Karpas-422 (cell line): ENCODE results near the gene NLRP1. TPM values are rescaled to one million over a fixed set of nuclear protein-coding genes. Genes with fewer than 3 reads are reported as not detected.

Experiments used
- DNase-seq: peaks from one replicate; pipeline ENCODE4 v3.0.0-alpha.2; 2015
- H2AFZ ChIP-seq: fragments of 200-600 bp; sonication (generic); 2 replicates; pipeline ENCODE4 v1.6.1; 2014; ENCODE audit warnings: antibody characterized with exemption, low read length, mixed read lengths
- H3K27ac ChIP-seq: fragments of 200-600 bp; sonication (generic); 2 replicates; pipeline ENCODE4 v1.5.1; 2014; ENCODE audit warnings: mild to moderate bottlenecking, low read length, moderate library complexity
- H3K27me3 ChIP-seq: fragments of 200-600 bp; sonication (generic); 2 replicates; pipeline ENCODE4 v1.6.1; 2014; ENCODE audit warnings: low read length, mixed read lengths
- H3K36me3 ChIP-seq: fragments of 200-600 bp; sonication (generic); 2 replicates; pipeline ENCODE4 v1.6.1; 2014; ENCODE audit warnings: low read length, mixed read lengths; ENCODE audit not compliant: insufficient read depth
- H3K4me1 ChIP-seq: fragments of 200-600 bp; sonication (generic); 2 replicates; pipeline ENCODE4 v1.6.1; 2014; ENCODE audit warnings: mild to moderate bottlenecking, low read length, mixed read lengths
- H3K4me2 ChIP-seq: fragments of 200-600 bp; sonication (generic); 2 replicates; pipeline ENCODE4 v1.6.1; 2014; ENCODE audit warnings: low read length, low read depth, mild to moderate bottlenecking; ENCODE audit not compliant: poor library complexity, severe bottlenecking
- H3K4me3 ChIP-seq: fragments of 200-600 bp; sonication (generic); 2 replicates; pipeline ENCODE4 v1.5.1; 2014; ENCODE audit warnings: mild to moderate bottlenecking, antibody characterized with exemption, low read length, mixed read lengths
- H3K79me2 ChIP-seq: fragments of 200-600 bp; sonication (generic); 2 replicates; pipeline ENCODE4 v1.6.1; 2014; ENCODE audit warnings: mild to moderate bottlenecking, low read length, mixed read lengths
- H3K9ac ChIP-seq: fragments of 200-600 bp; sonication (generic); 2 replicates; pipeline ENCODE4 v1.6.0; 2014; ENCODE audit warnings: low read length
- H3K9me2 ChIP-seq: fragments of 200-600 bp; sonication (generic), shearing (Covaris generic); replicated peaks from 2 replicates; pipeline ENCODE4 v1.6.0; 2014; ENCODE audit warnings: mild to moderate bottlenecking, low read length, moderate library complexity; ENCODE audit not compliant: insufficient read depth
- H3K9me3 ChIP-seq: fragments of 300-700, 200-600 bp; sonication (generic); 2 replicates; pipeline ENCODE4 v1.6.1; 2014; ENCODE audit warnings: low read length, mixed read lengths
- H4K20me1 ChIP-seq: fragments of 200-600 bp; sonication (generic); 2 replicates; pipeline ENCODE4 v1.6.1; 2014; ENCODE audit warnings: mild to moderate bottlenecking, antibody characterized with exemption, low read length, low read depth; ENCODE audit not compliant: insufficient read depth
- total RNA-seq: library from RNA; depleted of rRNA; stranded (reverse); fragments of >200 nt; shearing (Covaris generic); gene quantifications from 2 replicates; pipeline ENCODE4 v1.2.3, GENCODE V29; 2014; ENCODE audit warnings: low replicate concordance

Gene NLRP1
- total RNA-seq, 1 experiment from 2014 or later = 1.5 TPM

- Histone ChIP-seq H3K4me1 (no peaks in the 10 kb centered on the region), H3K9me3 (no peaks in the 10 kb centered on the region), H2AFZ (no peak overlapping the region), H3K27me3 (no peaks in the 10 kb centered on the region), H4K20me1 (no peaks in the 10 kb centered on the region), H3K4me3 (no peak overlapping the region), H3K4me2 (no peak overlapping the region), H3K27ac (no peak overlapping the region), H3K9ac (no peak overlapping the region), H3K79me2 (no peaks in the 10 kb centered on the region), H3K9me2 (no peaks in the 10 kb centered on the region), H3K36me3 (no peaks in the 10 kb centered on the region)
- no peak for DNase-seq
Measured at GRCh38 chr17:5619088-5619740, 34.9 kb upstream of the NLRP1 start.

- no peaks in the 10 kb centered on the region for H3K9me3 ChIP-seq
- H3K9me2 ChIP-seq = no peaks in the 10 kb centered on the region
- H3K9ac ChIP-seq = no peak overlapping the region
- H3K4me2 ChIP-seq = no peak overlapping the region
- no peak for DNase-seq
- H4K20me1 ChIP-seq = no peaks in the 10 kb centered on the region
- H2AFZ ChIP-seq = no peak overlapping the region
- no peaks in the 10 kb centered on the region for H3K36me3 ChIP-seq
- no peak overlapping the region for H3K27ac ChIP-seq
- no peaks in the 10 kb centered on the region for H3K27me3 ChIP-seq
- no peaks in the 10 kb centered on the region for H3K79me2 ChIP-seq
- H3K4me3 ChIP-seq = no peak overlapping the region
- no peaks in the 10 kb centered on the region for H3K4me1 ChIP-seq
Measured at GRCh38 chr17:5618476-5618875, 34.2 kb upstream of the NLRP1 start.

GRCh38 chr17:5615476-5615875, 31.2 kb upstream of the NLRP1 start:
- Histone ChIP-seq H3K79me2 (no peaks in the 10 kb centered on the region), H3K9me3 (no peaks in the 10 kb centered on the region), H3K27ac (no peak overlapping the region), H4K20me1 (no peaks in the 10 kb centered on the region), H3K36me3 (no peaks in the 10 kb centered on the region), H3K4me2 (no peak overlapping the region), H3K4me1 (no peaks in the 10 kb centered on the region), H3K9ac (no peak overlapping the region), H3K4me3 (no peak overlapping the region), H3K9me2 (no peaks in the 10 kb centered on the region), H3K27me3 (no peaks in the 10 kb centered on the region), H2AFZ (no peak overlapping the region)
- DNase-seq = no peak

- Histone ChIP-seq H3K4me1 (no peaks in the 10 kb centered on the region), H4K20me1 (no peaks in the 10 kb centered on the region)
Measured at GRCh38 chr17:5610956-5611355, 26.6 kb upstream of the NLRP1 start.

GRCh38 chr17:5608399-5609112, 24.2 kb upstream of the NLRP1 start:
- Histone ChIP-seq H3K4me1 (no peaks in the 10 kb centered on the region), H3K36me3 (no peaks in the 10 kb centered on the region), H3K9me2 (no peaks in the 10 kb centered on the region)

More at GRCh38 chr17:5610956-5611355, 26.6 kb upstream of the NLRP1 start:
- Histone ChIP-seq H3K36me3 (no peaks in the 10 kb centered on the region), H3K9ac (no peak overlapping the region), H3K4me2 (no peak overlapping the region), H3K27me3 (no peaks in the 10 kb centered on the region), H3K4me3 (no peak overlapping the region), H3K9me3 (no peaks in the 10 kb centered on the region), H2AFZ (no peak overlapping the region), H3K79me2 (no peaks in the 10 kb centered on the region), H3K9me2 (no peaks in the 10 kb centered on the region), H3K27ac (no peak overlapping the region)
- DNase-seq = no peak

GRCh38 chr17:5607946-5608345, 23.6 kb upstream of the NLRP1 start:
- H3K9me2 ChIP-seq = no peaks in the 10 kb centered on the region
- no peak overlapping the region for H2AFZ ChIP-seq
- H3K4me3 ChIP-seq = no peak overlapping the region
- no peaks in the 10 kb centered on the region for H3K36me3 ChIP-seq
- DNase-seq = no peak
- H3K27me3 ChIP-seq = no peaks in the 10 kb centered on the region
- H3K9me3 ChIP-seq = no peaks in the 10 kb centered on the region
- no peaks in the 10 kb centered on the region for H3K79me2 ChIP-seq
- H3K4me2 ChIP-seq = no peak overlapping the region
- no peaks in the 10 kb centered on the region for H4K20me1 ChIP-seq
- no peaks in the 10 kb centered on the region for H3K4me1 ChIP-seq
- H3K9ac ChIP-seq = no peak overlapping the region
- H3K27ac ChIP-seq = no peak overlapping the region

More at GRCh38 chr17:5608399-5609112, 24.2 kb upstream of the NLRP1 start:
- H3K9ac ChIP-seq = no peak overlapping the region
- no peak overlapping the region for H2AFZ ChIP-seq
- no peaks in the 10 kb centered on the region for H4K20me1 ChIP-seq
- no peak overlapping the region for H3K4me2 ChIP-seq
- no peak overlapping the region for H3K4me3 ChIP-seq
- H3K9me3 ChIP-seq = no peaks in the 10 kb centered on the region
- H3K79me2 ChIP-seq = no peaks in the 10 kb centered on the region
- H3K27ac ChIP-seq = no peak overlapping the region
- no peaks in the 10 kb centered on the region for H3K27me3 ChIP-seq
- DNase-seq = no peak

- Histone ChIP-seq H4K20me1 (no peaks in the 10 kb centered on the region), H3K27ac (no peak overlapping the region), H3K4me3 (no peak overlapping the region), H3K36me3 (no peaks in the 10 kb centered on the region), H3K4me1 (no peaks in the 10 kb centered on the region), H3K27me3 (no peaks in the 10 kb centered on the region), H3K9ac (no peak overlapping the region), H3K4me2 (no peak overlapping the region), H2AFZ (no peak overlapping the region), H3K79me2 (no peaks in the 10 kb centered on the region), H3K9me3 (no peaks in the 10 kb centered on the region), H3K9me2 (no peaks in the 10 kb centered on the region)
- DNase-seq = no peak
Measured at GRCh38 chr17:5605452-5605851, 21.1 kb upstream of the NLRP1 start.

GRCh38 chr17:5600041-5600440, 15.7 kb upstream of the NLRP1 start:
- Histone ChIP-seq H3K9me2 (no peaks in the 10 kb centered on the region), H3K27ac (no peak overlapping the region), H3K9ac (no peak overlapping the region), H3K36me3 (no peaks in the 10 kb centered on the region), H3K27me3 (no peaks in the 10 kb centered on the region), H2AFZ (no peak overlapping the region), H4K20me1 (no peaks in the 10 kb centered on the region), H3K79me2 (no peaks in the 10 kb centered on the region), H3K4me2 (no peak overlapping the region), H3K4me3 (no peak overlapping the region), H3K9me3 (no peaks in the 10 kb centered on the region), H3K4me1 (no peaks in the 10 kb centered on the region)
- DNase-seq = no peak
